ENCODE data around the gene DDX54.
A peak's percentile ranks its signal among the peaks of the same experiment; 100 is the strongest.

Gene DDX54, protein sequence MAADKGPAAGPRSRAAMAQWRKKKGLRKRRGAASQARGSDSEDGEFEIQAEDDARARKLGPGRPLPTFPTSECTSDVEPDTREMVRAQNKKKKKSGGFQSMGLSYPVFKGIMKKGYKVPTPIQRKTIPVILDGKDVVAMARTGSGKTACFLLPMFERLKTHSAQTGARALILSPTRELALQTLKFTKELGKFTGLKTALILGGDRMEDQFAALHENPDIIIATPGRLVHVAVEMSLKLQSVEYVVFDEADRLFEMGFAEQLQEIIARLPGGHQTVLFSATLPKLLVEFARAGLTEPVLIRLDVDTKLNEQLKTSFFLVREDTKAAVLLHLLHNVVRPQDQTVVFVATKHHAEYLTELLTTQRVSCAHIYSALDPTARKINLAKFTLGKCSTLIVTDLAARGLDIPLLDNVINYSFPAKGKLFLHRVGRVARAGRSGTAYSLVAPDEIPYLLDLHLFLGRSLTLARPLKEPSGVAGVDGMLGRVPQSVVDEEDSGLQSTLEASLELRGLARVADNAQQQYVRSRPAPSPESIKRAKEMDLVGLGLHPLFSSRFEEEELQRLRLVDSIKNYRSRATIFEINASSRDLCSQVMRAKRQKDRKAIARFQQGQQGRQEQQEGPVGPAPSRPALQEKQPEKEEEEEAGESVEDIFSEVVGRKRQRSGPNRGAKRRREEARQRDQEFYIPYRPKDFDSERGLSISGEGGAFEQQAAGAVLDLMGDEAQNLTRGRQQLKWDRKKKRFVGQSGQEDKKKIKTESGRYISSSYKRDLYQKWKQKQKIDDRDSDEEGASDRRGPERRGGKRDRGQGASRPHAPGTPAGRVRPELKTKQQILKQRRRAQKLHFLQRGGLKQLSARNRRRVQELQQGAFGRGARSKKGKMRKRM

DNA sequence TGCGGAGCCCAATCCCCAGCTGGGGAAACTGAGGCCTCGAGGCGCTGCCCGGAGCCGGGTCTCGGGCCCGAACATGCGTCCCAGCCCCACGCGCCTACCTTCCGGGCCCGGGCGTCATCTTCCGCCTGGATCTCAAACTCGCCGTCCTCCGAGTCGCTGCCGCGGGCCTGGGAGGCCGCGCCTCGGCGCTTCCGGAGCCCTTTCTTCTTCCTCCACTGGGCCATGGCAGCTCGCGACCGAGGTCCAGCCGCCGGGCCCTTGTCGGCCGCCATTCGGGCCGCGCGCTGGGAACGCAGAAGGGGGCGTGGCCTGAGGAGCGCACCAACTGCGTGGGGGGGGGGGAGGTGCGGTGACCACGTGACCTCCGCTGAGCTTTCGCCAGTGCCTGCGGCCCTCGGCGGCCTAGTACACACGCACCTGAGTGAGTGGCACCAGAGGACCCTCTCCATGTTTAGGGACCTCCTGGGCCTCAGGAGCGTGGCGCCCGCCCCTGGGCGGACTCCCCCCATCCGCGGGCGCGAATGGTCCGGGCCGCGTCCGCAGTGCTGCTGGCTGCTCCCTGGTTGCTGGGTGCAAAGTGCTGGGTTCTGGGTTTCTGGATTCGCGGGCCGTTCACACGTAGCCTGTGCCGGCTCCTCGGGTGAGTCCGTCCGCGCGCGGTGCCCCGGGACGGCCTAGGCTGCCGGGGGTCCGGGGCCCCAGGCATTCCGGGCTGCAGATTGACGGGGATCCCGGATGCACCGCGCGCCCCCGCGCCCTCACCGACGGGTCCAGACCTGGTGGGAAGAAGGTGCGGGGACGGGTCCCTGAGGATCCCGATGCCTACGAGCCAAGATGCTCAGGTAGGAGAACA lies at the start of gene DDX54, which contains the start of gene RITA1:
Gene DDX54, minus strand, starts transcription at position 299 of the 853 bp plus-strand sequence. Its CDS starts 27 bp downstream, at position 272.
Gene RITA1, plus strand, starts transcription at position 542 of the 853 bp plus-strand sequence. CDS start 1,026 bp downstream, outside the sequence.
- peak within 1 kb of the TSS; percentile 92 to 98 for H3K4me3 ChIP-seq (ENCODE audit: low read length in 2 of 2)
- no peaks in the 10 kb centered on the region for H3K9me3 ChIP-seq (ENCODE audit: control insufficient read depth in 2 of 2, low read length in 2 of 2)
- H3K9ac ChIP-seq (ENCODE audit: low read depth in 1 of 2, low read length in 2 of 2) = peak within 1 kb of the TSS; percentile 85 to 88
- no peaks in the 10 kb centered on the region for H3K27me3 ChIP-seq (ENCODE audit: control insufficient read depth in 2 of 2, insufficient read depth in 2 of 2, low read length in 2 of 2)
- H3K36me3 ChIP-seq (ENCODE audit: control insufficient read depth in 2 of 2, insufficient read depth in 2 of 2, low read length in 2 of 2) = peaks cover 2 to 12% of the 10 kb centered on the region in 2 donors
- peak within 1 kb of the TSS; percentile 90 to 93 for H3K27ac ChIP-seq (ENCODE audit: low read depth in 2 of 2, low read length in 2 of 2)
- H3K4me1 ChIP-seq (ENCODE audit: control insufficient read depth in 2 of 2, insufficient read depth in 2 of 2, low read length in 2 of 2) = peaks cover 14 to 18% of the 10 kb centered on the region in 2 donors

- H3K9me3 ChIP-seq (ENCODE audit: control insufficient read depth in 2 of 2, low read length in 2 of 2) = no peaks in the 10 kb centered on the region
- H3K4me3 ChIP-seq (ENCODE audit: low read length in 2 of 2) = no peak overlapping the region
- H3K36me3 ChIP-seq (ENCODE audit: control insufficient read depth in 2 of 2, insufficient read depth in 2 of 2, low read length in 2 of 2) = peaks cover 45 to 48% of the 10 kb centered on the region in 2 donors
- H3K27me3 ChIP-seq (ENCODE audit: control insufficient read depth in 2 of 2, insufficient read depth in 2 of 2, low read length in 2 of 2) = no peaks in the 10 kb centered on the region
- H3K9ac ChIP-seq (ENCODE audit: low read depth in 1 of 2, low read length in 2 of 2) = peak overlapping the region in 1 of 2 donors; percentile 6
- H3K4me1 ChIP-seq (ENCODE audit: control insufficient read depth in 2 of 2, insufficient read depth in 2 of 2, low read length in 2 of 2) = peaks cover 42 to 57% of the 10 kb centered on the region in 2 donors
- H3K27ac ChIP-seq (ENCODE audit: low read depth in 2 of 2, low read length in 2 of 2) = peak overlapping the region in 1 of 2 donors; percentile 5
These were observed 49.2 kb upstream of the DDX54 start for GRCh38 chr12:113234483-113234882.

- no peaks in the 10 kb centered on the region for H3K27me3 ChIP-seq (ENCODE audit: control insufficient read depth in 2 of 2, insufficient read depth in 2 of 2, low read length in 2 of 2)
- H3K27ac ChIP-seq (ENCODE audit: low read depth in 2 of 2, low read length in 2 of 2) = no peak overlapping the region
- no peak overlapping the region for H3K4me3 ChIP-seq (ENCODE audit: low read length in 2 of 2)
- H3K9ac ChIP-seq (ENCODE audit: low read depth in 1 of 2, low read length in 2 of 2) = no peak overlapping the region
- H3K9me3 ChIP-seq (ENCODE audit: control insufficient read depth in 2 of 2, low read length in 2 of 2) = no peaks in the 10 kb centered on the region
- peaks cover 40 to 52% of the 10 kb centered on the region in 2 donors for H3K4me1 ChIP-seq (ENCODE audit: control insufficient read depth in 2 of 2, insufficient read depth in 2 of 2, low read length in 2 of 2)
- H3K36me3 ChIP-seq (ENCODE audit: control insufficient read depth in 2 of 2, insufficient read depth in 2 of 2, low read length in 2 of 2) = peaks cover 45 to 51% of the 10 kb centered on the region in 2 donors
These were observed 48.7 kb upstream of the DDX54 start for GRCh38 chr12:113233967-113234366.

DNA sequence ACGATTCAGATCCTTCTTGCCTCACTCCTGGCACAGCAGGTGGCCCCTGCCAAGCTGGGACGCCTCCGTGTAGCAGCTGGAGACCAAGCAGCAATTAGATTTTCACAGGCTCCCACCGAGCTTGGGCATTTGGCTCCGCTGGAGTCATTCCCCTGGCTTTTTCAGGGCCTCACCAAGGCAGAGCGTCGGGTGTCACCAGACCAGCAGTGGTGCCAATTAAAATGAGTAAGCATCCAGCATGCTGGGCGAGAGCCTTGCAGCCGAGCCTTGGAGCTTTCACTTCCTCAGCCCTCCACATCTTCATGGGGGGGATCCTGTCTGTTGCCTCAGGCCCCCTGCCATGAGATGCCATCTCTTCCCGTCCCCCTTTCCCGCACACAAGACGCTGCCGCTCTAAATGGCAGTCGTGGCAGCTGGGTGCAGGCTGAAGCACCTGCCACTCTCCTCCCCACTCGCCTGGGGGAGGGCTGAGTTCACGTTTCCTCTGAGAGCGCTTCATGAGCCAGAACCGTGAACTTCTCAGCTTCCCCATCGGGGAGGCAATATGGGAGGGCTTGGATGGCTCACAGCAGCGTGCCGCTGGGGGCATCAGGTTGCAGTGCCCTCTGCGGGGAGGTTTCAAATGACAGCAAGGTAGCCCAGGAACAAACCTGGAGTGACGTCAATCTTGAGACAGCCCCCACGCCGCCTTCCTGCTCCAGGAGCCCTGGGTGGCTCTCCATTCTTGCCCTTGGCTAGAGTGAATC lies 47.7 kb upstream of the DDX54 start:
- Histone ChIP-seq H3K27me3 (ENCODE audit: control insufficient read depth in 2 of 2, insufficient read depth in 2 of 2, low read length in 2 of 2) (no peaks in the 10 kb centered on the region), H3K9ac (ENCODE audit: low read depth in 1 of 2, low read length in 2 of 2) (no peak overlapping the region), H3K36me3 (ENCODE audit: control insufficient read depth in 2 of 2, insufficient read depth in 2 of 2, low read length in 2 of 2) (peaks cover 52 to 55% of the 10 kb centered on the region in 2 donors), H3K9me3 (ENCODE audit: control insufficient read depth in 2 of 2, low read length in 2 of 2) (no peaks in the 10 kb centered on the region), H3K27ac (ENCODE audit: low read depth in 2 of 2, low read length in 2 of 2) (peak overlapping the region; percentile 41 to 75), H3K4me1 (ENCODE audit: control insufficient read depth in 2 of 2, insufficient read depth in 2 of 2, low read length in 2 of 2) (peaks cover 38 to 45% of the 10 kb centered on the region in 2 donors), H3K4me3 (ENCODE audit: low read length in 2 of 2) (no peak overlapping the region)

GRCh38 chr12:113232089-113232839 lies 47.0 kb upstream of the DDX54 start:
- Histone ChIP-seq H3K36me3 (ENCODE audit: control insufficient read depth in 2 of 2, insufficient read depth in 2 of 2, low read length in 2 of 2) (peaks cover 58 to 63% of the 10 kb centered on the region in 2 donors), H3K27me3 (ENCODE audit: control insufficient read depth in 2 of 2, insufficient read depth in 2 of 2, low read length in 2 of 2) (no peaks in the 10 kb centered on the region), H3K4me1 (ENCODE audit: control insufficient read depth in 2 of 2, insufficient read depth in 2 of 2, low read length in 2 of 2) (peaks cover 35 to 38% of the 10 kb centered on the region in 2 donors), H3K9ac (ENCODE audit: low read depth in 1 of 2, low read length in 2 of 2) (no peak overlapping the region), H3K27ac (ENCODE audit: low read depth in 2 of 2, low read length in 2 of 2) (peak overlapping the region; percentile 41 to 75), H3K9me3 (ENCODE audit: control insufficient read depth in 2 of 2, low read length in 2 of 2) (no peaks in the 10 kb centered on the region), H3K4me3 (ENCODE audit: low read length in 2 of 2) (no peak overlapping the region)

DNA sequence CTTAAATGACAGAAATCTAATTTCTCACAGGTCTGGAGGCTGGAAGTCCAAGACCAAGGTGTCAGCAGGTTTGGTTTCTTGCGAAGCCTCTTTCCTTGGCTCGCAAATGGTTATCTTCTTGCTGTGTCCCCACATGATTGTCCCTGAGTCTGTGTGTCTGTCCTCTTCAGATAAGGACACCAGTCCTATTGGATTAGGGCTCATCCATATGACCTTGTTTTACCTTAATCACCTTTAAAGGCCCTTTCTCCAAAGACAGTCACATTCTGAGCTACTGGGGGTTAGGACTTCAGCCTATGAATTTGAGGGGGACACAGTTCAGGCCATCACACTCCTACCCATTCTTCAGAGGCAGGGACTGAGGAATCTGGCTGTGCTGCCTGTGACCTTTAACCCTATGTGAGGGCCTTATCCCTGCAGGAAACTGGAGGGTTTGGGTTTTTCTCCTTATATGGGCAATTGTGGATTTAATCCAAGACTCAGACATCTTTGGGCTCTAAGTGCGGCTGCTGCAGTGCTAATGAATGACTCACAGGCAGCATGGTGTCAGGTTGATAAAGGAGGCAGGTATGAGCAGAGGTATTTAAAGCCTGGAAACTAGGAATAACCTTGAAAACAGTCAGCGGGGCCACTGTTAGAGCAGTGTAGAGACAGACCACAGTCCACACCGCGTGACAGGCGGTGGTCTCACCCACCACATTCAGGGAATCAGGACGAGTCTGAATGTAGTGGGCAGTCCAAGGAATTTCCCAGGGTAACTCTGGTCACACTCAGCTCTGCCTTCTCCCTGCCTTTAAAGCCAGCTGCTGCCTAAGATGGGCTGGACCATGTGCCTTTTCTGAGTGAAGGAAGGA lies 46.2 kb upstream of the DDX54 start:
- Histone ChIP-seq H3K36me3 (ENCODE audit: control insufficient read depth in 2 of 2, insufficient read depth in 2 of 2, low read length in 2 of 2) (peaks cover 65 to 70% of the 10 kb centered on the region in 2 donors), H3K4me1 (ENCODE audit: control insufficient read depth in 2 of 2, insufficient read depth in 2 of 2, low read length in 2 of 2) (peaks cover 27 to 30% of the 10 kb centered on the region in 2 donors), H3K9ac (ENCODE audit: low read depth in 1 of 2, low read length in 2 of 2) (no peak overlapping the region), H3K4me3 (ENCODE audit: low read length in 2 of 2) (no peak overlapping the region), H3K27me3 (ENCODE audit: control insufficient read depth in 2 of 2, insufficient read depth in 2 of 2, low read length in 2 of 2) (no peaks in the 10 kb centered on the region), H3K9me3 (ENCODE audit: control insufficient read depth in 2 of 2, low read length in 2 of 2) (no peaks in the 10 kb centered on the region), H3K27ac (ENCODE audit: low read depth in 2 of 2, low read length in 2 of 2) (no peak overlapping the region)

GRCh38 chr12:113230315-113231234 lies 45.3 kb upstream of the DDX54 start:
- H3K4me1 ChIP-seq (ENCODE audit: control insufficient read depth in 2 of 2, insufficient read depth in 2 of 2, low read length in 2 of 2) = peaks cover 21 to 24% of the 10 kb centered on the region in 2 donors

More at GRCh38 chr12:113230315-113231234, 45.3 kb upstream of the DDX54 start:
- H3K9ac ChIP-seq (ENCODE audit: low read depth in 1 of 2, low read length in 2 of 2) = no peak overlapping the region
- H3K36me3 ChIP-seq (ENCODE audit: control insufficient read depth in 2 of 2, insufficient read depth in 2 of 2, low read length in 2 of 2) = peaks cover 65 to 67% of the 10 kb centered on the region in 2 donors
- no peak overlapping the region for H3K4me3 ChIP-seq (ENCODE audit: low read length in 2 of 2)
- H3K27me3 ChIP-seq (ENCODE audit: control insufficient read depth in 2 of 2, insufficient read depth in 2 of 2, low read length in 2 of 2) = no peaks in the 10 kb centered on the region
- no peak overlapping the region for H3K27ac ChIP-seq (ENCODE audit: low read depth in 2 of 2, low read length in 2 of 2)
- H3K9me3 ChIP-seq (ENCODE audit: control insufficient read depth in 2 of 2, low read length in 2 of 2) = no peaks in the 10 kb centered on the region
